ENCODE results near the gene GNPTAB.

GNPTAB gene

GRCh38 chr12:101727098-101727497 is 103.7 kb downstream of the GNPTAB start:
- DNase-seq: no peak

- DNase-seq: no peak
Observed at GRCh38 chr12:101722392-101722791, 108.4 kb downstream of the GNPTAB start.

GRCh38 chr12:101720118-101720517 is 110.6 kb downstream of the GNPTAB start:
- DNase-seq: no peak

GRCh38 chr12:101719566-101719965 is 111.2 kb downstream of the GNPTAB start:
- no peak for DNase-seq

GRCh38 chr12:101714877-101715444 is 115.8 kb downstream of the GNPTAB start:
- peak; percentile 35 for DNase-seq

GRCh38 chr12:101713930-101714329 is 116.8 kb downstream of the GNPTAB start:
- no peak for DNase-seq

- no peak for DNase-seq
Observed at GRCh38 chr12:101713059-101713682, 117.6 kb downstream of the GNPTAB start.

- no peak for DNase-seq
Observed at GRCh38 chr12:101710288-101710687, 120.5 kb downstream of the GNPTAB start.

GRCh38 chr12:101707131-101707782 is 123.5 kb downstream of the GNPTAB start:
- DNase-seq: no peak

GRCh38 chr12:101706403-101706802 is 124.4 kb downstream of the GNPTAB start:
- no peak for DNase-seq

GRCh38 chr12:101703487-101703886 is 127.3 kb downstream of the GNPTAB start:
- no peak for DNase-seq

GRCh38 chr12:101700299-101700820 is 130.4 kb downstream of the GNPTAB start:
- DNase-seq: no peak

GRCh38 chr12:101698800-101699347 is 131.9 kb downstream of the GNPTAB start:
- DNase-seq: no peak

GRCh38 chr12:101697930-101698799 is 132.6 kb downstream of the GNPTAB start:
- DNase-seq: peak; percentile 26

GRCh38 chr12:101697197-101697929 is 133.4 kb downstream of the GNPTAB start, which contains the start of gene CHPT1:
Gene CHPT1 (plus strand): TSS chr12:101697640. CDS start chr12:101697862, 222 bp downstream.
- DNase-seq: peak; percentile 48

GRCh38 chr12:101696251-101697196 is 134.2 kb downstream of the GNPTAB start:
- DNase-seq: peak; percentile 53

GRCh38 chr12:101695706-101696105 is 135.1 kb downstream of the GNPTAB start:
- DNase-seq: no peak

Data from inflammatory macrophage treated with lipopolysaccharide for 4 hours (primary cell).